H1 (cell line): ENCODE measurements around the gene ELMO1. TPM values are rescaled to one million over a fixed set of nuclear protein-coding genes. Genes with fewer than 3 reads are reported as not detected.

ENCODE experiments used
- CREB1 ChIP-seq: IDR thresholded peaks from 2 replicates; pipeline ENCODE4 v1.6.1; 2012; ENCODE audit warnings: inconsistent platforms
- FOSL1 ChIP-seq: IDR thresholded peaks from 2 replicates; pipeline ENCODE4 v1.6.1; 2011; ENCODE audit warnings: mild to moderate bottlenecking, low read depth, low read length, moderate library complexity; ENCODE audit not compliant: insufficient read depth
- GABPA ChIP-seq: IDR thresholded peaks from 2 replicates; pipeline ENCODE4 v1.6.1; 2011; ENCODE audit warnings: mild to moderate bottlenecking, low read length, moderate library complexity, borderline replicate concordance; ENCODE audit not compliant: insufficient read depth
- KDM1A ChIP-seq: fragments of 200-600, 300-600 bp; sonication (generic); IDR thresholded peaks from 2 replicates; pipeline ENCODE4 v1.7.1; 2016; ENCODE audit warnings: mild to moderate bottlenecking, low read length, borderline replicate concordance
- KDM5A ChIP-seq: fragments of 200-600 bp; IDR thresholded peaks from 2 replicates; pipeline ENCODE4 v1.7.1; 2012; ENCODE audit warnings: mild to moderate bottlenecking, low read length, inconsistent platforms, mixed read lengths
- NANOG ChIP-seq: IDR thresholded peaks from 2 replicates; pipeline ENCODE4 v1.6.1; 2011; ENCODE audit warnings: low read length, low read depth, mild to moderate bottlenecking, inconsistent platforms; ENCODE audit not compliant: insufficient read depth, poor library complexity, severe bottlenecking
- POLR2AphosphoS5 ChIP-seq: IDR thresholded peaks from 2 replicates; pipeline ENCODE4 v1.6.1; 2011; ENCODE audit warnings: low read depth, low read length
- POU5F1 ChIP-seq: IDR thresholded peaks from 2 replicates; pipeline ENCODE4 v1.6.1; 2011; ENCODE audit warnings: low read depth, mild to moderate bottlenecking, low read length, moderate library complexity
- TAF1 ChIP-seq: IDR thresholded peaks from 2 replicates; pipeline ENCODE4 v1.6.1; 2011; ENCODE audit warnings: mild to moderate bottlenecking, low read depth, low read length
- polyA plus RNA-seq, 7 experiments: library from polyadenylated mRNA; depleted of rRNA in 3 of 7; stranded (reverse) in 5 of 7; unstranded in 2 of 7; fragments of >200 nt in 5 of 7; fragments of 200-250 nt in 2 of 7; gene quantifications; 1 replicate in 5 of 7; 2 replicates in 1 of 7; 4 replicates in 1 of 7; pipeline versions ENCODE4 v1.2.1 to v1.2.3, GENCODE V29; 2011 to 2013; ENCODE audit warnings: missing spikeins in 2 of 7, mixed read lengths in 2 of 7
- total RNA-seq: library from RNA; stranded (reverse); fragmentation: NEBNext Ultra II Directional; extraction: Animal tissue kit (Norgen Biotek cat#: 25700); gene quantifications from 2 replicates; pipeline ENCODE4 v1.2.1, GENCODE V29; 2021

Gene ELMO1
- total and polyA plus RNA-seq, 2 of the 8 experiments (the other 6 are each of a cell fraction or from before 2014, with no cell fraction given), result 18.4 to 21.0 TPM

DNA sequence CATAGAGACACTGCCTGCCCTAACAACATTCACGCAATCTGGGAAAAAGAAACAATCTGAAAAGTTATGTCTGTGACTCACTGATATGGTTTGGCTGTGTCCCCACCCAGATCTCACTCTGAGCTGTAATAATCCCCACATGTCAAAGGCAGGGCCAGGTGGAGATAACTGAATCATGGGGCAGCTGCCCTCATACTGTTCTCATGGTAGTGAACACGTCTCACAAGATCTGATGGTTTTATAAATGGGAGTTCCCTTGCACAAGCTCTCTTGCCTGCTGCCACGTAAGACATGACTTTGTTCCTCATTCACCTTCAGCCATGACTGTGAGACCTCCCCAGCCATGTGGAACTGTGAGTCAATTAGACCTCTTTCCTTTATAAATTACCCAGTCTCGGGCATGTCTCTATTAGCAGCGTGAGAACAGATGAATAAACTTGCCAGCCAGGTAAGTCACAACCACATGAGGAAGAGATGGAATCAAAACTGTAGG is 382.8 kb downstream of the ELMO1 start (continued):
- no peak for TF ChIP-seq KDM1A
- no peak for TF ChIP-seq GABPA
- TF ChIP-seq POU5F1, result no peak
- TF ChIP-seq NANOG, result no peak
- no peak for TF ChIP-seq FOSL1
- no peak for TF ChIP-seq KDM5A
- no peak for TF ChIP-seq CREB1
- no peak for TF ChIP-seq POLR2AphosphoS5
- no peak for TF ChIP-seq TAF1
- TF ChIP-seq, all 59 proteins: peak for 0
